ENCODE results near the gene TTN.

Gene TTN

DNA sequence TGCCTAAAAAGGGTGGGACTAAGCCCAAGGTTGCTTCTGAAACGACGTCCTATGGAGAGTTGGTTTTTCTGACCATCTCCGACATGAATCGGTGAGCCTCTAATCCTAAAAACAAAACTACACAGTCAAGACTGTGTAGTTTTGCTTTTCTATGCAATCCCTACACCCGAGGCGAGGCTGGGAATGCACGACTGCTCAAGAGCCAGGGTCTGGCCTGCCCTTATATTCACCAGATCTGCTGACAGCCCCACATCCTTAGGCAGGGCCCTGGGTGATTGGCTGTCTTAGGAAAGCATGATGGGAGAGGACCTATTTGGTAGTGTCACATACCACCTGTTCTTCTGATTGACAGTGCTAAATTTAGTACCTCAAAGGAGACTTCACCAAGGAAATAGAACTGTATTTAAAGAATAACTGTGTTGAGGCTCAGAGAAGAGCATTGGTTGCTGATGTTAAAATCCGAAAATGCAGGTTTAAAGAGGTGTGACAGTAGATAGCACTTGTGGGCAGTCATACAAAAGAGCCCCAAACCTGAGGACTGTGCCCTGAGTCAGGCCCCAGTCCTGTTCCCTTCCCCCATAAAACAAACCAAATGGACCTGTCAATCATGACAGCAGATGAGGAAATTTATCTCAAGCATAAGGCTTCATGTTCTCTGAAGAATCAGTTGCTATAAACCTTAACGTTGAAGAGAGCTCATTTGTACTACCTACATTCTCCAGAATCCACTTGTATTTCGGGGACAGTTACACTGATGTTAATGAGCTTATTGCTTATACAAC, at the start of gene TTN:
Gene TTN (minus strand): TSS at position 197 of the 782 bp plus-strand sequence. CDS start 2,781 bp downstream, outside the sequence.
- DNase-seq, result no peak

DNA sequence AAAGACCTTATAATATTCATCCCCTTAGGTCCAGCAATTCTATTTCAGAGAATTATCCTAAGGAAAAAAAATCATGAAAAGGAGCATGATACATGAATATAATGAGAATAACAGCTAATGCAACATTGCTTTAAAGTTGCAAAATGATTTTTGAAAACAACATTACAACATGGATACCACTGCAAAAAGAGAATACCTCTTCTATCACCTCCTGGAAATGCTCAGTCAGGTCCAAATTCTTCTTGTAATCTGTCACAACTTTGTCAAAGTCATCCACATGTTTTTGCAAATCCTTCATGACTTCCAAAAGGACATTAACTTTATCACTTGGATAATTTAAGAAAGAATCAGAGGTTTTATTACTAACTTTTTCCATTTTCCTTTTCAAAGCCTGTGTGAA, 47.9 kb upstream of the TTN start:
- no peak for DNase-seq

DNA sequence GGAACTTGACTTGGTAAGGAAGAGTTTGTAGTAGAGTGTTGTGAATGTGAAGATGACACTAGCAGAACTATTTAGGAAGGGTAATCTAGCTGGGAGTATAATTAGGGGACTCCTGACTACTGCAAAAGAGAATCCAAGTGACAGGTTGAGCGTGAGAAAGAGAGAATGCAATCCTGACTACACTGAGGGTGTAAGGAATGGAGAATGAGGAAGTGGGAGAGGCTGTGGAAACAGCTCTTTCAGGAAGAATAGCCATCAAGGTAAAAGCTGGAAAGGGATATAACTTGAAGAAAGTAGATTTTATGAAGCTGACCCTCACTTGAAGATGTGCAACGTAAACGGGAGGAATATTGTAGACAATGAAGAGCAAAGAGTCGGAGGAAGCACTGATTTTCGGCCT, 41.1 kb upstream of the TTN start:
- DNase-seq, result no peak

DNA sequence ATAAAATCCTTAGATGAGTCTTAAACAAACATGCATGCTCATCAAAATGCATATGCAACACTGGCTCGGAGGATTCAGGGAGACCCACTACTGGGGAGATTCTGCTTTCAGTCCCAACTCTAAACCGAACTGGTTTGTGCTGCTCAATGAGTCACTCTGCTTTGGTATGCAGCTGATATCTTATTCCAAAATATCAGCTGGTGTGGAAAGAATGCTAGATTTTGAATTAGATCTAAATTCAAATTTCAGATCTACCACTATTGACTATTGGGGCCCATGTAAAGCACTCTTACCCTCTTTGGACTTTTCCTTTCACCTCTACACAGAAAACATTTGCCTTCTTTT, 39.2 kb upstream of the TTN start:
- no peak for DNase-seq

DNA sequence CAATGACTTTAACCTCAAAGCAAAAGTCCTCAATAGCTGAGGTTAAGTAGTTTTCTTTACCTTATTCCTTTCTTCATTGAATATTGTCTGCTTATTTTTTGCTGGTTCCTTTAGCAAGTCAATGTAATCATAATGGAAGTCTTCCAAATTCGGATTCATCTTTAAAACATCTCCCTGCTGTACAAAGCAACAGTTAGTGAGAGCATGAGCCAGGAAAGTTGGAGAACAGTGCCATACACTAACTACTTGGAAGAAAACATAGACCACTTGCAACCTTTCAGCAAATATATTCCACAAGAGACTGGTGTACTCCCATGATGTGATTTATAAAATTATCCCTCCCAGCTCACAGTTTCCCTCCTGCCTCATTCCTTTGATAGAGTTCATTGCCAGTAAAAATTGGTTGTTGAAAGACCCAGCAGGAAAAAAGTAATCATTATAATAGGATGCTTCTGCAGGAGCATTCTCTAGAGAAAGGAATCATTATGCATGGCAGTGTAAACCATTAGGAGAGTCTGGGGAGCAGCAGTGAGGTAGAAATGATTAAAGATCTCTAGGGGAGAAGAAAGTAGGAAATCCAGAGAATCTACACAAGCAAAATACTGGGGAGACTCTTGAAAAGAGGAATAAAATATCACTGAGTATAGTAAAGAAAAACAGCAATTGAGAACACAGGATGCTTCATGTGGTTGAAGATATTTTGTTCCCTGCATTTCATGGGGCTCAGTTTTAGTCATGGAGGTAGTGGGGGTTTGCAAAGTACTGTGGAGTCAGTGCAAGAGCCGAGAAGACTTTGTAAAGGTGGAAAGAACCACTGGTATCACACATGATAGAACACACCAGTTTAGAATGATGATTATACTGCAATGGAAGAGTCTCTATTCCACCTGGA, 38.6 kb upstream of the TTN start:
- peak in 1 of 3 experiments; percentile 35 for DNase-seq

DNA sequence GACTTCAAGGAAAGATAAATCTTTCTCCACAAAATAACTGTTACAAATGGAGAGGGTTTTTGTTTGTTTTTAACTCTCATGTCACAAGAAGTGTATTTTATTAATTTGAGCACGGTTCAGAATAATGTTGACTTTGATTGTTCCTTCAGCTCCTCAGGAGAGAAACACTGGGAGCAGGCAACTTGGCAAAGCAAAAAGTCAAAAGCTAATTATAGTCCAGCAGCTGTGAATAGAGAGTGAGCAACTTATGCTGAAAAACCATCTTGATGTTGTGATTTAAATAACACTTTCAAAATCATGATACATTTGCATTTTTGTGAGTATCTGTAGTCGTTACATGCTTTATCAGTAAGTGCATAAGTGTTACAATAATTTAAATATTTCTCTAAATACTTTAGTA, 37.5 kb upstream of the TTN start:
- peak in 1 of 3 experiments; percentile 44 for DNase-seq

DNA sequence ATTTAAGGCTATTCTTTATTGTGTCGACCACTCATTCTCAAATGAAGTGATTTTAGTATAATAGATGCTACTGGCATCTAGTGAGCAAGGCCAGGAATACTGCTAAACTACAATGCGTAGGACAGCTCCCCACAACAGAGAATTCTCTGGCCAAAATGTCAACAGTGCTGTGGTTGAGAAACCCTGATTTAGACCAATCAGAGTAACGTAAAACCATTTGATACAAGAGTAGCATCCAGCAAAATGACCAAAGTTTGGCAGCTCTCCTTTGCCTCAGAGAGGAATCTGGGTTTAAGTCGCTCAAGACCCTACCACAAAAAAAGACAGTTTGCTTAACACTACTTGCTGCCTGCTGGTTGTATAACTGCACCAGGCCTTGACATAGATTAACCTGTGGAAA, 37.0 kb upstream of the TTN start:
- DNase-seq, result peak in 1 of 3 experiments; percentile 44

DNA sequence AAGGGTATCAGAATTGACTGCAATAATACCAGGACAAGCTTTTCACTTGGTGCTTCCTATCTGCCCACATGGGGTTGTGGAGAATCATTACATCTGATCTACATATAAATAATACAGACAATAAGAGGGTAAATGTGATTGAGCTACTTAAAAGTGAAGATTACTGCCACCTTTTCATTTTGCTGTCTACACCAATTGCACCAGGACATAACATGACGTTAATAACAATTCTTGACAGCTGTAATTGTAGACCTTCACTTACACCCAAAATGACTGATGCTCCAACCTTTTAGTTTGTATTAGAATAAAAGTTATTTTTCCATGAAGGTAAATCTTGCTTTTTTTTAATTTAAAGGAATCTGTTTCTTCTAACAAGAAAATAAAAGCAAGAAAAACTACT, 36.5 kb upstream of the TTN start:
- DNase-seq, result peak in 1 of 3 experiments; percentile 52

DNA sequence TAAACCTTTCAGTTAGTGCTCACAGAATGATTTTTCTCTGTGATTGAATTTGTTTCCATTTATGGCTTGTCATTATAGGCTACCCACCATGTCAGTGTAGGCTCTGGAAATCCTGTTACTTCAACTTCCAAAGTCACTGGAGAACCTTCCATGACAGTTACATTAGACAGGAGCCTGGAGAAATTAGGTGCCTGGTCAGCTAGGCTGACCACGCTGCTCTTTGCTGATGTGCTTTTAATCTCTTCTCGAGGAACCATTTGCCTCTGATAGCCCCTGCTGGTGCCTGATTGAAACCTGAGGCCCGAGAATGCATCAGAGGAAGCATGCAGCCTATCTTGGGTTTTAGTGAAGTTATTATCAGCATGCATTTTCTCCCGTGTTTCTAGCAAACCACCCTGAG, 29.6 kb upstream of the TTN start:
- no peak for DNase-seq

DNA sequence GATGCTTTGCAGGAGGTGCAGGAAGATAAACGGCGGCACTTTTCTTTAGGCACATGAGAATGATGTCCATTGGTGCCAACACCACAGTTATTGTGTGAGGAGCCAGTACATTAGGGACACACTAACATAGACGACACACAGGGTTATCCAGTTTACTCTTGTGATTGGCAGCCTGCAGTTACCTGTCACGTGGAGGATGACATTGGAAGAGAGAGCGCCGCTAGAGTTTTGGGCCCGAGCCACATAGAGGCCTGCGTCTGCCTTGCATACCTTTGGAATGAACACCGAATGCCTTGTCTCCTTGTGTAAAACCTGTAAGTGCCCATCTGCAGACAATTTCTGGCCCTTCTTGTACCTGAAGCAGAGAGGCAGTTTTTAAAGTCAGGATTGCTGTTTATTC, 26.9 kb upstream of the TTN start:
- DNase-seq, result no peak

DNA sequence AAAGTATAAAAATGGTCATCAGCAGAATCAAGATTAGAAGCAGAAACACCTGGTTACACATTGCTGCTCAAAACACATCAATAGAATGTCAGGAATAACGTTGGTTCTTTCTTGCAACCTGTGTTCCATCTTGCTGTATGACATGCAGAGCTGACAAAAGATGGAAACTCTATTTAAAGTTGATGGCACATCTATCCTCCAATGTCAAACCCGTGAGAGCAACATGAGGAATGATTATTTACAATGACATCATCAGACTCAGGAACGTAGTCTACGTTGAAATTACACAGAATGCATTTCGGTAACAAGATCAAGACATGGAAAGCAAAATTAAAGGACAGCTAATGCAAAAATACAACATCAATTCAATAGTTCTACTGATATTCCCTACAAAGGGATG, 26.2 kb upstream of the TTN start:
- no peak for DNase-seq

DNA sequence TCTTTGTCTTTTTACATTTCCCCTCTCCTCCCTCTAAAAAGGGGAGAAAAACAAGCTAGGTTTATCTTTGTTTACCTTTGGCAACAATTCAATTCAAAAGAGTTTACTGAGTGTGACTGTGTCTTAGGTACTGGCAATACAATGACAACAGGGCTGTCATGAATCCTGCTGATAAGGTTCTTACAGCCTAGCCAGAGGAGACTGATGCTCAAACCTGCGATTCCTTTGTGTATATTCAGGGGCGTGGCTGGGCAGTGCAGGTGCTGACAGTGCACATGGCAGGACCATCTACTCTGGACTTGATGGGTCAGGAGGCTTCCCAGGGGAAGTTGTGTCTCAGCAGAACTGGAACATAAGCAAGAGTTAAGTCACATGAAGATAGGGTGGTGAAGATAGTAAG, 23.2 kb upstream of the TTN start:
- peak in 1 of 3 experiments; percentile 30 for DNase-seq

DNA sequence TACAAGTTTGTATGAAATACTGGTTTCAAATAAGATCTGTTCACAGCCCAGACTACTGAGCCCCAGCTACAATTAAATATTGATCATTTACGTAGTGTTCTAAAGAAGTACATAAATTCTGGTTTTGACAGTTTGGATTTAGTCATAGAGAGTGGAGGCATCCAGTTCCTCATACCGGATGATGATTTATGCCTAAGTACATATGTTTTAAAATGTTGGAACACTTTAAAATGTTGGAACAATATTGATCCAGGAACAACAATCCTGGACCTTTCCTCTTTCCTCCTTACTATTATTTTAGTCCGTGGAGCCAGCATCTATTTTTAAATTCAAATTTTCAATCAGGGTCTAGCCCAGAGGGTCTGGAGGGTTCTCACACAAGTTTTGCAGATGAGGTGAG, 22.8 kb upstream of the TTN start:
- DNase-seq, result no peak

DNA sequence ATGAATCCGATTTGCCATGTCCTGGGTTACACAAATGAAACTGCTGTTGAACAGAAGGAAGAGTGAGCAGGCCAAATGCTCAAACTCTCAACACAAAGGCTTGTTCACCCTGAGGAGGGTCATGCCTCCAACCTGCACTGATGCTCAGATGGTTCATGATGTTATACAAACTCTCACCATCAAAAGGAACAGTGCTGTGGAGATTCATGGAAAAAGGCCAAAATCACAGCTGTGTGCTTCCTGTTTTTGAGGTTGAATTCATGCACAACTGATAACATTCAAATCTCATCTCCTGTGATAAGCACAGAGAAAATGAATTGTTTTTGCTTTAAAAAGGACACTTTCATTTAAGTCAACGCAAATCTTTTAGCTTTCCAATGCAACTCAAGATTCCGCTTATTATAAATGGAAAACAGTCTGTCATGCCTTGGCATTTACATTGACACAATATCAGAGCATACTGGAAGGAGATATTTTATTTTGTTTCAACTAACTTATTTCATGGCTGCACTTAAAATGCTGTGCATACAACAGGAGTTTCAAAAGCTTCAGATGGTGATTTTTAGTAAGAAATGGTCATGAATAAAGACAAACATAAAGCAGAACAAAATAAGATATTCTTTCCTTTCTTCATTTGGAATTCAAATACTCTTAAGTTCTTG, 22.2 kb upstream of the TTN start:
- DNase-seq, result no peak

DNA sequence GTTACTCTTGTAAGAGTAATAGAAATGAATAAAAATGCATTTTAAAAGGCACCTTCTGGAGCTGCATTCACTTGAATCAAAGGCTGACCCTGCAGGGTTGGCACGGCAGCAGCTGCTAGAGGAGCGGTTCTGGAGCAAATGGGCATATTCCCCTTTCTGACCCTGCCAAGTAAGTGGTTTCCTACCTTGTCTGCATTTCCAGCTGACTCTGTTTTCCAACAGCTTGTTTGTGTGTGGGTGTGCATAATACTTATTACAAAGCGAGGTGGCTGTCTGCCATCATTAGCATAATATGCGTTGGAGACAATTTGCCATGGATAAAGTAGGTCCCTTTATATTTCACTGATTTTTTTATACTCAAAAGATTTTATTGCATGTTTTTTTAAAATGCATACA, 21.3 kb upstream of the TTN start:
- no peak for DNase-seq

DNA sequence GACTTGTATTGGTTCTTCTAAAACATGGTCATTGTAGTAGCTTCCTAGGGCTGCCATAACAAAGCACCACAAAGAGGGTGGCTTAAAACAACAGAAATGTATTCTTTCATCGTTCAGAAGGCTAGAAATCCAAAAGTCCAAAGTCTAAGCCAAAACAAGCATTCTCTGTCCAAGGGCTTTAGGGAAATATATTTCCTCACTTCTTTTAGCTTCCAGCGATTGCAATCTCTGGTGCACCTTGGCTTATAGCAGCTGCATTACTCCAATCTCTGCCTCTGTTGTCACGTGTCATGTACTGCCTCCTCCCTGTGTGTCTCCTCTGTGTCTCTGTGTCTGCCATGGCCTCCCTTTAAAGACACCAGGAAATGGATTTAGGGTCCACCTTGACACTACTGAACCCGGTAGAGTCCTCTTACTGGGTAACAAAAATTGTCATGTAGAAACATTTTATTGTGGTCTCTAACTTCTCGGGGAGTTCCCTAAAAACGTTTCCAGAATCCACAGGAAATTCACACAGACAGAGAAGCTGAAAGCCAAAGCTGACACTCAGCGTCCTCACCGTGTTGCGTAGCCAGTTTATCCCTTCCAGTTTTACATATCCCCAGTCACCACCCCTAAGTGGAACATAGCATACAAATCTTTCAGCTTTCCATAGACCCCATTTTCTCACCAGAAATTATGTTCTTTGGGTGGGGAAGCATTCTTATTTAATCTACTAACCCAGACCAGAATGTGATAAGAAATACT, 20.7 kb upstream of the TTN start:
- no peak for DNase-seq

DNA sequence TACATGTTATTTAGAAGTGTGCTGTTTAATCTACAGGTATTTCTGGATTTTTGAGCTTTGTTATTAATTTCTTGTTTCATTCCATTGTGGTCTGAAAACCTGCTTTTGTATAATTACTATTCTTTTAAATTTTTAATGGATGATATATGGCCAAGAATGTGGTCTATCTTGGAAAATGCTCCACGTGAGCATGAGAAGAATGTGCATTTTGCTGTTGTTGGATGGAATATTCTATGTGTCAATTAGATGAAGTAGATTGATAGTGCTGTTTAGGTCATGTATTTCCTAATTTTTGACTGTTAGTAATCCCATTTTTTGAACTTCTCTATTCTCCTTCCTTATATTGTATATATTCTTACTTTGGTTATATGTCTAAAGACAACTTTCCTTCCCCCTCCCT, 19.9 kb upstream of the TTN start:
- no peak for DNase-seq

DNA sequence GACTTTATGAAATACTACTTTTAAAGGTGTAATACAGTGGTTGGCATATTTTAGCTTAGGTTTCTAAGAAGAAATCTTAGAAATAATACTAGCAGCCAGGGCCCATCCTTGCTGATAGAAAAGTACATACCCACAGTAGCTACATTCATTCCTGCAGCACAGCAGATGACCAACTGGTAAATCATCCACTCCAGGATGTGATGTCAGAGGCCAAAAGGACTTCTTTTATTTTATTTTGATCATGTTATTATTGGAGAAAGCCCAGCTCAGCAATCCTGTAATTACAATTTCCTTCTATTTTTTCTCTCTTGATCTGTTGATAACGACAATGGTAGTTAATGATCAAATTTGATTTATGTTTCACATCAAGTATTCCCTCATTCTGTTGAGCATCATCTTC, 18.0 kb upstream of the TTN start:
- no peak for DNase-seq

DNA sequence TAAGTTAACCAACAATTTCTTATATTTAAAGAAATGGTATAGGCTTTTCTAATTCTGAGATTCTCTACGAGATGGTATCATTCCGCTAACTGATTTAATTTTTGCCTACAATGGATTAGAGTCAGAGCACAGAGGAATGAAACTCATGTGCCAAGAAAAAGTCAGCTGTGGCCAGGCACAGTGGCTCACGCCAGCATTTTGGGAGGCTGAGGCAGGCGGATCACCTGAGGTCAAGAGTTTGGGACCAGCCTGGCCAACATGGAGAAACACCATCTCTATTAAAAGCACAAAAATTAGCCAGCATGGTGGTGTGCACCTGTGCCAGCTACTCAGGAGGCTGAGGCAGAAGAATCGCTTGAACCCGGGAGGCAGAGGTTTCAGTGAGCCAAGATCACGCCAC, 17.0 kb upstream of the TTN start:
- no peak for DNase-seq

DNA sequence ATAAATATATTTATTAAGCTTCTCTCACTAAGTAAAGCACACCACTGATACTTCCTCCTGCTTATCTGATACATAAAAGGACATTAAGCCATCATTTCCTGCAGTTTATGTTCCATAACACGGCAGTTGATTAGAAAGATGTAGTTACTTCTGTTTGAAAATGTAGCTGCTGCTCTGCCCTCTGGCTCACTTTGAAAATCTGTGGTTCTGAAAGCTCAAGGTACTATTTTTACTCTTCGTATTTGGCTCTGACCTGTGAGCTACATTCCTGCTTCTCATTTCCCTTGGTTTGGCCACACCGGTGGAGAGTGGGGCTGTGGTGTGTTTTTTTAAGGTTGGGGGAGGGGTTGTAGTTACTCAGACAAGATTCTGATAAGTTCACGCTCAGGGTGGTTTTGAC, 12.8 kb upstream of the TTN start:
- DNase-seq, result no peak

DNA sequence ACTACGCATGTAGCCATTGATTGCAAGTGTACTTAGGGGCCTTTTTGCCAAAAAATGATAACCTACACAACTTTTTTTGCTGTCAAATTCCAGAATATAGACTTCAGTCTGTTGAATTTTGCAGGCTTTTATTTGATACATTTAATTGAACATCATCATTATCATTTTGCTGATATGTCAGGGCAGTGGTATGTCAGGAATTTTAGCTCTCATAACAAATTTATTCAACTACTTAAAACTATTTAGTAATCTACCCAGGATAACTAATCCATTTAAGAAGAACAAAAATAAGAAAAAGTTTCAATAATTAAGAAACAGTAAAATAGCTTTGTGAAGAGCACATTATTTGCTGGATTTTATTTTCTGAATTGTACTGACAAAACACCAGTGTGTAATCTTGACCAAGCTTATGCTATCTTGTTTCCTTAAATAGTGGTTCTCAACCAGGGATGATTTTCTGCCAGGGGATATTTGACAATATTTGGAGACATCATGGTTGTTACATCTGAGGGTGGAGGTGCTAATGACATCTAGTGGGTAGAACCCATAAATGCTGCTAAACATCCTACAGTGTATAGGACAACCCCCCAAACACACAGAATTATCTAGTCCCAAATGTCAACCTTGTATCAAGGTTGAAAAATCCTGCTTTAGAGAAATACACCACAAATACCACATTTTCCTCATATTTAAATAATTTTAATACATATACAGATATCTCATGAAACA, 12.1 kb upstream of the TTN start:
- DNase-seq, result no peak

DNA sequence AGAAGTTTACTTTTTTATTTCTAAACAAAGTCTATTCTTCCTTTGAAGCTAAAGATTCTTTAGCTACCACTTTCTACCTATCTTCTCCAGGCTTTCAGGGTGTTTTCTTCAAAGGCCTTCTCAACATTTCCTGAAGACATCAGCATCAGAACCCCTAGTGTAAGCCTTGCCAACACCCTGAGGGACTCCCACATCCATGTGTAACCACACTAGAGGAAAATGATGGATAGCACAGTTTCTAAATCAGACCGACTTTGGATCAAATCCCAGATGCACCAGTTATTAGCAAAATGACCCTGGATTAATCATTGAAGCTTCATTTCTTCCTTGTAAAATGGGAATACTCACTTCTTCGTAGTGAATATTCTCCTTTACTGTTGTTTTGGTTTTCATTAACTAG, 4.7 kb upstream of the TTN start:
- no peak for DNase-seq

All from NCI-H1417 (cell line).